ENCODE measurements around the gene HMCN1. TPM values are rescaled to one million over a fixed set of nuclear protein-coding genes. Genes with fewer than 3 reads are reported as not detected.

Gene HMCN1
- polyA plus RNA-seq, 1 of the 3 experiments (the other 2 are of a cell fraction), result 59.5 TPM

DNA sequence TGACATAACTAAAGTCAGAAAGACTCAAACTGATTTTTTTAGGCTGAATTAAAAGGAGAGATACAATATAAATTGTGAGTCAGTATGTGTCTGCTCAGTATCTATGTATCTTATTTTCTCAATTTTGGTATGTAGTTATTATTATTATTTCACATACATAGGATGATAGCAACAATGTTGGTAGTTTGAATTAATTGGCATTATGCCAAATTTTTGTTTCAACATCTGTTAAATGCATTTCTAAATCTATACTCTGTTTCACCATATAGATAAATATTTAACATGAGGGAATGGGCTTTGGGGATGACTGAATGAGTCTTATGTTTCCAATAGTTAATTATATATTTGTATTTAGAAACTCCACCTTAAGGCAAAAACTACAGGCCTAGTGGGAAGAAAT, 12.6 kb upstream of the HMCN1 start:
- no peak for DNase-seq
- no peak overlapping the region for H2AFZ ChIP-seq (ENCODE audit: low read depth)
- no peaks in the 10 kb centered on the region for H4K20me1 ChIP-seq (ENCODE audit: insufficient read depth)
- ChIA-PET POLR2A (no interaction called here), CTCF (interaction anchor here (0.6 to 2.5 kb wide), 6 partner anchors 12 to 483 kb away, joined by 3 to 18 read pairs (median 3); partner anchors contain the start of gene HMCN1)
- H3K79me2 ChIP-seq (ENCODE audit: insufficient read depth), result no peaks in the 10 kb centered on the region
- peaks cover 2 to 39% of the 10 kb centered on the region in 2 experiments; a peak in 3 of 4 replicates for H3K4me1 ChIP-seq (ENCODE audit: control insufficient read depth in 1 of 2, insufficient read depth in 2 of 2, low read depth in 1 of 2, low read length in 1 of 2)
- H3K4me2 ChIP-seq, result no peak overlapping the region
- peaks cover 24% of the 10 kb centered on the region for H3F3A ChIP-seq (replicated peaks; ENCODE audit: insufficient read depth)
- H3K4me3 ChIP-seq (ENCODE audit: low read depth in 2 of 2, low read length in 1 of 2), result no peak overlapping the region
- peak overlapping the region in 1 of 2 experiments; percentile 78; a peak in 3 of 4 replicates for H3K27ac ChIP-seq (ENCODE audit: low read depth in 2 of 2, low read length in 1 of 2)
- no peaks in the 10 kb centered on the region for H3K9me3 ChIP-seq
- no peak for TF ChIP-seq RCOR1 (IDR thresholded peaks at IDR 0.05; ENCODE audit: low read length)
- TF ChIP-seq, protein P1, sequence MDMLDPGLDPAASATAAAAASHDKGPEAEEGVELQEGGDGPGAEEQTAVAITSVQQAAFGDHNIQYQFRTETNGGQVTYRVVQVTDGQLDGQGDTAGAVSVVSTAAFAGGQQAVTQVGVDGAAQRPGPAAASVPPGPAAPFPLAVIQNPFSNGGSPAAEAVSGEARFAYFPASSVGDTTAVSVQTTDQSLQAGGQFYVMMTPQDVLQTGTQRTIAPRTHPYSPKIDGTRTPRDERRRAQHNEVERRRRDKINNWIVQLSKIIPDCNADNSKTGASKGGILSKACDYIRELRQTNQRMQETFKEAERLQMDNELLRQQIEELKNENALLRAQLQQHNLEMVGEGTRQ (IDR thresholded peaks at IDR 0.05; ENCODE audit: borderline replicate concordance, low read depth, low read length), result no peak
- peak; percentile 8; the same call in 1 of the 2 replicates for TF ChIP-seq NFIC (IDR thresholded peaks at IDR 0.05; ENCODE audit: borderline replicate concordance)
- TF ChIP-seq, protein P2, sequence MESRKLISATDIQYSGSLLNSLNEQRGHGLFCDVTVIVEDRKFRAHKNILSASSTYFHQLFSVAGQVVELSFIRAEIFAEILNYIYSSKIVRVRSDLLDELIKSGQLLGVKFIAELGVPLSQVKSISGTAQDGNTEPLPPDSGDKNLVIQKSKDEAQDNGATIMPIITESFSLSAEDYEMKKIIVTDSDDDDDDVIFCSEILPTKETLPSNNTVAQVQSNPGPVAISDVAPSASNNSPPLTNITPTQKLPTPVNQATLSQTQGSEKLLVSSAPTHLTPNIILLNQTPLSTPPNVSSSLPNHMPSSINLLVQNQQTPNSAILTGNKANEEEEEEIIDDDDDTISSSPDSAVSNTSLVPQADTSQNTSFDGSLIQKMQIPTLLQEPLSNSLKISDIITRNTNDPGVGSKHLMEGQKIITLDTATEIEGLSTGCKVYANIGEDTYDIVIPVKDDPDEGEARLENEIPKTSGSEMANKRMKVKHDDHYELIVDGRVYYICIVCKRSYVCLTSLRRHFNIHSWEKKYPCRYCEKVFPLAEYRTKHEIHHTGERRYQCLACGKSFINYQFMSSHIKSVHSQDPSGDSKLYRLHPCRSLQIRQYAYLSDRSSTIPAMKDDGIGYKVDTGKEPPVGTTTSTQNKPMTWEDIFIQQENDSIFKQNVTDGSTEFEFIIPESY (IDR thresholded peaks at IDR 0.05; ENCODE audit: borderline replicate concordance, low read depth), result no peak
- no peak for TF ChIP-seq EZH2phosphoT487 (IDR thresholded peaks at IDR 0.05; ENCODE audit: borderline replicate concordance, low read depth)
- TF ChIP-seq YY1 (IDR thresholded peaks at IDR 0.05; ENCODE audit: low read depth), result no peak
- no peak for TF ChIP-seq MXI1 (IDR thresholded peaks at IDR 0.05; ENCODE audit: low read depth, low read length)
- TF ChIP-seq SIN3A (IDR thresholded peaks at IDR 0.05; ENCODE audit: borderline replicate concordance, low read depth, low read length), result no peak
- H3K36me3 ChIP-seq (replicated peaks in 1 of 2; ENCODE audit: control insufficient read depth in 1 of 2, insufficient read depth in 2 of 2, low read length in 1 of 2), result no peaks in the 10 kb centered on the region
- H3K9ac ChIP-seq, result no peak overlapping the region
- H3K27me3 ChIP-seq (ENCODE audit: insufficient read depth), result no peaks in the 10 kb centered on the region
- H3K9me2 ChIP-seq, result no peaks in the 10 kb centered on the region

GRCh38 chr1:185722098-185722497, 12.1 kb upstream of the HMCN1 start:
- Histone ChIP-seq H3K9ac (no peak overlapping the region), H2AFZ (ENCODE audit: low read depth) (no peak overlapping the region), H3K4me2 (no peak overlapping the region), H4K20me1 (ENCODE audit: insufficient read depth) (no peaks in the 10 kb centered on the region), H3K36me3 (replicated peaks in 1 of 2; ENCODE audit: control insufficient read depth in 1 of 2, insufficient read depth in 2 of 2, low read length in 1 of 2) (no peaks in the 10 kb centered on the region), H3K4me3 (ENCODE audit: low read depth in 2 of 2, low read length in 1 of 2) (no peak overlapping the region), H3K9me3 (no peaks in the 10 kb centered on the region), H3K4me1 (ENCODE audit: control insufficient read depth in 1 of 2, insufficient read depth in 2 of 2, low read depth in 1 of 2, low read length in 1 of 2) (peaks cover 2 to 34% of the 10 kb centered on the region in 2 experiments; a peak in 3 of 4 replicates), H3K79me2 (ENCODE audit: insufficient read depth) (no peaks in the 10 kb centered on the region), H3F3A (replicated peaks; ENCODE audit: insufficient read depth) (peaks cover 24% of the 10 kb centered on the region), H3K27ac (ENCODE audit: low read depth in 2 of 2, low read length in 1 of 2) (no peak overlapping the region), H3K9me2 (no peaks in the 10 kb centered on the region), H3K27me3 (ENCODE audit: insufficient read depth) (no peaks in the 10 kb centered on the region)
- DNase-seq, result no peak
- TF ChIP-seq, protein P2 (IDR thresholded peaks at IDR 0.05; ENCODE audit: borderline replicate concordance, low read depth), result no peak
- WGBS (ENCODE audit: low lambda C conversion rate), result 35% methylated on average over 2 of the region's 2 CpGs
- CTCF ChIA-PET, result interaction anchor here (1.1 kb wide), 1 partner anchor 484 kb away, joined by 3 read pairs; no protein-coding TSS in a partner anchor
- POLR2A ChIA-PET, result interaction anchor here (0.5 kb wide), 1 partner anchor 458 kb away, joined by 3 read pairs; no protein-coding TSS in a partner anchor
